C4-2B (cell line): ENCODE data around the gene BET1L.
A peak's percentile ranks its signal among the peaks of the same experiment; 100 is the strongest.
"Not testable (repeated sequence)": the region's sequence is repeated elsewhere in the genome, so short reads cannot be mapped to it uniquely, and the experiment has no call there.

Experiments used
- H3K27ac ChIP-seq: fragments of 450-650 bp; 2 replicates; pipeline ENCODE4 v1.5.1; 2017
- CTCF ChIP-seq: fragments of 450-650 bp; conservative IDR thresholded peaks from 2 replicates; pipeline ENCODE4 v1.5.1; 2017; ENCODE audit warnings: mild to moderate bottlenecking
- ZFX ChIP-seq: fragments of 450-650 bp; IDR thresholded peaks from 2 replicates; pipeline ENCODE4 v1.6.1; 2017

BET1L gene

GRCh38 chr11:199004-199581, 8.1 kb downstream of the BET1L start:
- H3K27ac ChIP-seq: no peak overlapping the region
- TF ChIP-seq ZFX: no peak
- no peak for TF ChIP-seq CTCF

GRCh38 chr11:198236-198806, 8.9 kb downstream of the BET1L start:
- no peak overlapping the region for H3K27ac ChIP-seq
- no peak for TF ChIP-seq CTCF
- no peak for TF ChIP-seq ZFX

- no peak overlapping the region for H3K27ac ChIP-seq
- TF ChIP-seq ZFX (no peak), CTCF (no peak)
Measured at GRCh38 chr11:197741-198235, 9.4 kb downstream of the BET1L start.

GRCh38 chr11:196786-197731, 10.1 kb downstream of the BET1L start:
- TF ChIP-seq CTCF (no peak), ZFX (no peak)
- no peak overlapping the region for H3K27ac ChIP-seq

- H3K27ac ChIP-seq: not testable (repeated sequence)
Measured at GRCh38 chr11:193481-193880, 13.7 kb downstream of the BET1L start.

GRCh38 chr11:192674-193128, 14.5 kb downstream of the BET1L start, which contains the start of gene SCGB1C1:
Gene SCGB1C1, plus strand, starts transcription at chr11:193078. Its CDS starts 22 bp downstream, at chr11:193100.
- not testable (repeated sequence) for H3K27ac ChIP-seq

GRCh38 chr11:191490-192478, 15.4 kb downstream of the BET1L start:
- peak; percentile 63; the same call in 1 of the 2 replicates for TF ChIP-seq CTCF
- H3K27ac ChIP-seq: not testable (repeated sequence)

GRCh38 chr11:190546-190945, 16.7 kb downstream of the BET1L start:
- H3K27ac ChIP-seq: not testable (repeated sequence)

- H3K27ac ChIP-seq: not testable (repeated sequence)
Measured at GRCh38 chr11:189843-190311, 17.3 kb downstream of the BET1L start.

GRCh38 chr11:189200-189783, 17.9 kb downstream of the BET1L start:
- not testable (repeated sequence) for H3K27ac ChIP-seq

- H3K27ac ChIP-seq: not testable (repeated sequence)
Measured at GRCh38 chr11:180242-180641, 27.0 kb downstream of the BET1L start.
